DMS53 (cell line): ENCODE data around the gene SIGLEC6.
"Not testable (repeated sequence)": the region's sequence is repeated elsewhere in the genome, so short reads cannot be mapped to it uniquely, and the experiment has no call there.

Experiments used
- DNase-seq: peaks from one replicate; lab custom pipeline; 2025; lab: John Stamatoyannopoulos, UW

The SIGLEC6 gene

GRCh38 chr19:51508059-51508733 lies 23.3 kb downstream of the SIGLEC6 start:
- no peak for DNase-seq

GRCh38 chr19:51507640-51508058 lies 23.8 kb downstream of the SIGLEC6 start:
- DNase-seq: no peak

- no peak for DNase-seq
These were observed 24.3 kb downstream of the SIGLEC6 start for GRCh38 chr19:51507192-51507591.

- DNase-seq: no peak
These were observed 25.6 kb downstream of the SIGLEC6 start for GRCh38 chr19:51505904-51506303.

- DNase-seq: no peak
These were observed 27.6 kb downstream of the SIGLEC6 start for GRCh38 chr19:51503896-51504295.

GRCh38 chr19:51503286-51503817 lies 28.1 kb downstream of the SIGLEC6 start:
- DNase-seq: no peak

- DNase-seq: no peak
These were observed 29.7 kb downstream of the SIGLEC6 start, which contains the start of gene SIGLEC12 for GRCh38 chr19:51501594-51502263. SIGLEC12 (minus strand) TSS chr19:51501800; CDS start chr19:51501733, 67 bp downstream.

- DNase-seq: not testable (repeated sequence)
These were observed 30.5 kb downstream of the SIGLEC6 start for GRCh38 chr19:51500931-51501330.

GRCh38 chr19:51497666-51498065 lies 33.8 kb downstream of the SIGLEC6 start:
- DNase-seq: no peak

- no peak for DNase-seq
These were observed 37.7 kb downstream of the SIGLEC6 start for GRCh38 chr19:51493776-51494175.

GRCh38 chr19:51491586-51491985 lies 39.9 kb downstream of the SIGLEC6 start:
- no peak for DNase-seq

GRCh38 chr19:51490676-51491075 lies 40.8 kb downstream of the SIGLEC6 start:
- DNase-seq: no peak

GRCh38 chr19:51489113-51489512 lies 42.4 kb downstream of the SIGLEC6 start:
- no peak for DNase-seq

- DNase-seq: no peak
These were observed 43.0 kb downstream of the SIGLEC6 start for GRCh38 chr19:51488491-51488890.

- no peak for DNase-seq
These were observed 45.4 kb downstream of the SIGLEC6 start for GRCh38 chr19:51485960-51486660.

GRCh38 chr19:51480590-51480989 lies 50.9 kb downstream of the SIGLEC6 start:
- DNase-seq: no peak

- no peak for DNase-seq
These were observed 51.7 kb downstream of the SIGLEC6 start for GRCh38 chr19:51479531-51480331.

GRCh38 chr19:51478381-51479234 lies 52.9 kb downstream of the SIGLEC6 start, which contains the start of gene CEACAM18:
CEACAM18 (plus strand) TSS chr19:51478539.
- no peak for DNase-seq

- no peak for DNase-seq
These were observed 54.1 kb downstream of the SIGLEC6 start for GRCh38 chr19:51477344-51477743.

- DNase-seq: no peak
These were observed 55.3 kb downstream of the SIGLEC6 start for GRCh38 chr19:51476164-51476563.
